OCI-LY3 (cell line): ENCODE data around the gene CEP135.

Experiments used
- CTCF ChIP-seq: fragments of 200-600, 300-600 bp; sonication (generic); IDR thresholded peaks from 2 replicates; pipeline ENCODE4 v1.5.1; 2014; ENCODE audit warnings: antibody characterized with exemption, low read length, low read depth
- EZH2phosphoT487 ChIP-seq: fragments of 200-600 bp; shearing (Covaris generic); IDR thresholded peaks from 2 replicates; pipeline ENCODE4 v1.6.1; 2018; ENCODE audit warnings: antibody characterized with exemption, mixed run types, low read depth

GRCh38 chr4:56007154-56007553, 58.4 kb downstream of the CEP135 start:
- TF ChIP-seq CTCF (no peak), EZH2phosphoT487 (no peak)
